ENCODE results near the gene GTF3C5.

DNA sequence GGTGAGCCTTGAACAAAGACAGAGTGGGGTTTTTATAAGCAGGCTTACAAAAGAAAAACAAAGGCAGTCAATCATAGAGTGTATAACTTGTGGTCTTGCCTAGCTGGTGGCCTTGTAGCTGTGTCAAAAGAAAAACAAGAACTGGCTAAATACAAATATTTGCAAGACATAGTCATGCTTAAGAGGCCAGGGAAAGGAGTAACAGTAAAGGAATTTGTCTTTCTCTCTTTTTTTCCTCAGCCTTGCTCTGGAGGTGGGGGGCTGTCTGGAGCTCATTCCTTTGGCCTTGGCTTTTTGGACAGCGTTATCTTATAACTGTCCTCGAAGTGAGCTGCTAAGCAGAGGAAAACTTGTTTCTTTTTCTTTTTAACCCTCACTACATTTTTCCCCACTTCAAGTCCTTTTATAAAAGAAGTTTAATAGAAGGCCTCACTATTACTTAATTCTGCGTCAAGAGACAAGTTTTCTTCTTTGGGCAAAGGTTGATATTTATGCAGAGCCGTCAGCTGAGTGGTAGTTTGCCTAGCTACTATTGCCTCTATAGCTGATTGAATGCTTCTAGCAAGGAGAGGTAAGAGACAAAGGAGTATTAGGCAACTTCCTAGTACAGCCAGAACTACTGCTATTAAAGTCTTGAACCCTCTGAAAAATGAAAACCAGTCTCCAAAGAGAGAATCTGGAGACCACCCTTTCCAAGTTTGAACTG lies 45.3 kb downstream of the GTF3C5 start:
- TF ChIP-seq, protein P1, sequence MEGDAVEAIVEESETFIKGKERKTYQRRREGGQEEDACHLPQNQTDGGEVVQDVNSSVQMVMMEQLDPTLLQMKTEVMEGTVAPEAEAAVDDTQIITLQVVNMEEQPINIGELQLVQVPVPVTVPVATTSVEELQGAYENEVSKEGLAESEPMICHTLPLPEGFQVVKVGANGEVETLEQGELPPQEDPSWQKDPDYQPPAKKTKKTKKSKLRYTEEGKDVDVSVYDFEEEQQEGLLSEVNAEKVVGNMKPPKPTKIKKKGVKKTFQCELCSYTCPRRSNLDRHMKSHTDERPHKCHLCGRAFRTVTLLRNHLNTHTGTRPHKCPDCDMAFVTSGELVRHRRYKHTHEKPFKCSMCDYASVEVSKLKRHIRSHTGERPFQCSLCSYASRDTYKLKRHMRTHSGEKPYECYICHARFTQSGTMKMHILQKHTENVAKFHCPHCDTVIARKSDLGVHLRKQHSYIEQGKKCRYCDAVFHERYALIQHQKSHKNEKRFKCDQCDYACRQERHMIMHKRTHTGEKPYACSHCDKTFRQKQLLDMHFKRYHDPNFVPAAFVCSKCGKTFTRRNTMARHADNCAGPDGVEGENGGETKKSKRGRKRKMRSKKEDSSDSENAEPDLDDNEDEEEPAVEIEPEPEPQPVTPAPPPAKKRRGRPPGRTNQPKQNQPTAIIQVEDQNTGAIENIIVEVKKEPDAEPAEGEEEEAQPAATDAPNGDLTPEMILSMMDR (IDR thresholded peaks at IDR 0.05), result no peak
- TF ChIP-seq POLR2A (IDR thresholded peaks at IDR 0.05), result no peak
